ENCODE measurements around the gene SAPCD1.

DNA sequence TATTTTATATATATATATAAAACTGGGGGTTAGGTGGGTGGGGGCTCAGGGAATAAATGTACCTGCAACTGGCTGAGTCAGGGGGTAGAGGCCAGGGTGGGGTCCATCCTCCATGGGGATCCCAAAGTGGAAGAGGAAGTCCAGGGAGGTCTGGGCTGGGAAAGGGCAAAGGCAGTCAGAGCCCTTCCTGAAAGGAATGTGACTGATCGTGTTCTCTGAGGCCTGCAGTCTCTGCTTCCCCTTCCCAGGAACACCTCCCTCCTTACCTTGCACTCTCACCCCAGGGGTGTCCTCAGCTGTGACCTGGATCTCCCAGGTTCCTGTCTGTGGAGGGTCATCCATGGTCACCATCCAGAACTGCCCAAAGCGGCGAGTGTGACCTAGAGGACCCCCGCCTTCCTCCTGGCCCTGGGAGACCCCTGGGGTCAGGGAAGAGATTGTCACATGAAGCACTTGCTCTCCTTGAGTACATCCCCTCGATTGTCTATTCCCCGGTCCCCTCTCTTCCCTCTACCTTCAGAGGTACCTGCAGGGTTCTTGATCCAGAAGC, 4.7 kb downstream of the SAPCD1 start:
- TF ChIP-seq MXI1 (IDR thresholded peaks at IDR 0.05; ENCODE audit: low read depth, low read length): no peak
- no peak for TF ChIP-seq SMC3 (IDR thresholded peaks at IDR 0.05; ENCODE audit: low read depth, low read length)
